Endothelial cell of umbilical vein (primary cell): ENCODE results near the gene RCOR2. TPM values are rescaled to one million over a fixed set of nuclear protein-coding genes. Genes with fewer than 3 reads are reported as not detected.

Experiments
- BruUV-seq: library from RNA; stranded (reverse); fragments of 400-500 nt; replicated peaks from 2 replicates; lab custom pipeline; 2021; lab: Mats Ljungman, UMichigan
- CTCF ChIA-PET: fragments of 300-600, 350-600 bp; sonication (Branson Sonifier 250); formaldehyde crosslinking; loops from one replicate; lab custom pipeline; 2021; ENCODE audit warnings: antibody characterized with exemption, inconsistent platforms; lab: Charles Lee
- POLR2A ChIA-PET: fragments of 300-600, 350-600 bp; sonication (Branson Sonifier 250); formaldehyde crosslinking; loops from one replicate; lab custom pipeline; 2021; ENCODE audit warnings: antibody characterized with exemption, inconsistent platforms; lab: Charles Lee
- DNase-seq: peaks from one replicate; pipeline ENCODE4 v3.0.0-alpha.2; 2011; ENCODE audit warnings: low read depth, low spot score
- FAIRE-seq: peaks from 2 replicates; lab custom pipeline; 2011; peaks lifted over from hg19 to GRCh38; lab: Jason Lieb, UNC
- H2AFZ ChIP-seq: 2 replicates; pipeline ENCODE4 v1.6.0; 2012; ENCODE audit warnings: low read depth, low read length, control low read depth, inconsistent platforms
- H3K27ac ChIP-seq: 2 replicates; pipeline ENCODE4 v1.5.1; 2011; ENCODE audit warnings: low read depth, mild to moderate bottlenecking, control low read depth, low read length, moderate library complexity; ENCODE audit not compliant: insufficient read depth
- H3K27me3 ChIP-seq, 2 experiments: 2 replicates each; pipeline versions ENCODE4 v1.6.0 to v1.6.1; 2011; ENCODE audit warnings: low read length in 2 of 2, mixed read lengths in 1 of 2; ENCODE audit not compliant: control insufficient read depth in 2 of 2, insufficient read depth in 2 of 2
- H3K36me3 ChIP-seq, 2 experiments: 2 replicates in 1 of 2; 3 replicates in 1 of 2; pipeline ENCODE4 v1.5.1; 2011; ENCODE audit warnings: low read length in 2 of 2, mild to moderate bottlenecking in 1 of 2, moderate library complexity in 1 of 2; ENCODE audit not compliant: control insufficient read depth in 2 of 2, insufficient read depth in 2 of 2; ENCODE audit errors: extremely low read depth in 1 of 2
- H3K4me1 ChIP-seq: 3 replicates; pipeline ENCODE4 v1.5.1; 2011; ENCODE audit warnings: mild to moderate bottlenecking, low read length; ENCODE audit not compliant: control insufficient read depth, insufficient read depth; ENCODE audit errors: extremely low read depth
- H3K4me2 ChIP-seq: 2 replicates; pipeline ENCODE4 v1.6.1; 2011; ENCODE audit warnings: low read length, control low read depth, mixed read lengths; ENCODE audit not compliant: insufficient read depth
- H3K4me3 ChIP-seq, 3 experiments: fragments of 200-600 bp in 1 of 3; sonication (generic), shearing (Covaris generic) in 1 of 3; replicated peaks in 1 of 3; 2 replicates each; pipeline ENCODE4 v1.5.1; 2011 to 2016; ENCODE audit warnings: control low read depth in 3 of 3, low read length in 3 of 3, mild to moderate bottlenecking in 2 of 3, inconsistent platforms in 1 of 3, low read depth in 1 of 3, moderate library complexity in 1 of 3; ENCODE audit not compliant: insufficient read depth in 1 of 3
- H3K79me2 ChIP-seq: 2 replicates; pipeline ENCODE4 v1.6.0; 2012; ENCODE audit warnings: low read length, inconsistent platforms; ENCODE audit not compliant: control insufficient read depth, insufficient read depth
- H3K9ac ChIP-seq: replicated peaks from 2 replicates; pipeline ENCODE3; 2011; ENCODE audit warnings: low read length, control low read depth; ENCODE audit not compliant: insufficient read depth; ENCODE audit errors: extremely low read depth
- H3K9me1 ChIP-seq: replicated peaks from 3 replicates; pipeline ENCODE4 v1.6.0; 2011; ENCODE audit warnings: mild to moderate bottlenecking, low read length; ENCODE audit not compliant: control insufficient read depth, insufficient read depth; ENCODE audit errors: extremely low read depth
- H3K9me3 ChIP-seq: replicated peaks from 2 replicates; pipeline ENCODE4 v1.5.1; 2012; ENCODE audit warnings: low read length, inconsistent platforms; ENCODE audit not compliant: control insufficient read depth, insufficient read depth
- H4K20me1 ChIP-seq: replicated peaks from 2 replicates; pipeline ENCODE3; 2011; ENCODE audit warnings: mild to moderate bottlenecking, low read length; ENCODE audit not compliant: control insufficient read depth, insufficient read depth; ENCODE audit errors: extremely low read depth
- CTCF ChIP-seq, 2 donors: IDR thresholded peaks; 1 replicate in 1 of 2; 2 replicates in 1 of 2; pipeline ENCODE4 v1.5.1; 2011; ENCODE audit warnings: low read length in 2 of 2, mild to moderate bottlenecking in 2 of 2, moderate library complexity in 2 of 2, control low read depth in 1 of 2, inconsistent platforms in 1 of 2, low read depth in 1 of 2; ENCODE audit not compliant: insufficient read depth in 1 of 2; ENCODE audit errors: extremely low read depth in 1 of 2
- EZH2 ChIP-seq: IDR thresholded peaks from 2 replicates; pipeline ENCODE4 v1.6.1; 2012; ENCODE audit warnings: borderline replicate concordance, low read depth, mild to moderate bottlenecking, moderate library complexity, low read length, inconsistent platforms; ENCODE audit not compliant: severe bottlenecking
- FOS ChIP-seq: IDR thresholded peaks from 2 replicates; pipeline ENCODE4 v1.6.1; 2011; ENCODE audit warnings: mild to moderate bottlenecking, low read length, moderate library complexity, borderline replicate concordance; ENCODE audit not compliant: insufficient read depth
- GATA2 ChIP-seq: IDR thresholded peaks from 2 replicates; pipeline ENCODE4 v1.7.0; 2011; ENCODE audit warnings: low read depth, mild to moderate bottlenecking, moderate library complexity, mixed read lengths, low read length; ENCODE audit not compliant: insufficient read length, insufficient read depth
- JUN ChIP-seq: IDR thresholded peaks from 2 replicates; pipeline ENCODE4 v1.6.1; 2011; ENCODE audit warnings: borderline replicate concordance, low read depth; ENCODE audit not compliant: insufficient read length, insufficient read depth
- MYC ChIP-seq: IDR thresholded peaks from one replicate; pipeline ENCODE4 v1.6.1; 2011; ENCODE audit warnings: mild to moderate bottlenecking, low read depth, low read length
- POLR2A ChIP-seq: IDR thresholded peaks from 2 replicates; pipeline ENCODE4 v1.6.1; 2012; ENCODE audit warnings: low read depth, mild to moderate bottlenecking, control low read depth, low read length
- POLR2AphosphoS5 ChIP-seq: IDR thresholded peaks from 2 replicates; pipeline ENCODE4 v1.6.1; 2012; ENCODE audit warnings: low read depth, mild to moderate bottlenecking, control low read depth, low read length, moderate library complexity; ENCODE audit not compliant: insufficient read depth
- dilution Hi-C: fragments of 300-500 bp; cut with MboI; formaldehyde crosslinking; loops from one replicate; pipeline ENCODE4 v1.15.0; 2019; ENCODE audit warnings: low sequenced_read_pairs; ENCODE audit not compliant: extremely low pct_ligation_motif_present
- intact Hi-C: fragments of 100-400 bp; cut with micrococcal nuclease; formaldehyde crosslinking; loops from one replicate; pipeline ENCODE4 v1.10.0; 2022
- polyA plus RNA-seq, 4 experiments: library from polyadenylated mRNA; depleted of rRNA in 3 of 4; stranded (reverse) in 3 of 4; unstranded in 1 of 4; fragments of >200 nt; gene quantifications; 2 replicates each; pipeline versions ENCODE4 v1.2.1 to v1.2.3, GENCODE V29; 2011 to 2012; ENCODE audit warnings: missing spikeins in 1 of 4
- total RNA-seq: library from RNA; stranded (reverse); gene quantifications from 2 replicates; pipeline ENCODE4 v1.2.3, GENCODE V29; 2021
- TF ChIP-seq, protein P1 (sequence below): IDR thresholded peaks from 2 replicates; pipeline ENCODE4 v1.6.1; 2011; ENCODE audit not compliant: insufficient read depth, insufficient read length

Gene RCOR2
- total and polyA plus RNA-seq, 2 donors (not counting 3 experiments of a cell fraction or from before 2014, with no cell fraction given), result 0.13 to 0.63 TPM

GRCh38 chr11:63874511-63874910 is 42.5 kb downstream of the RCOR2 start:
- Histone ChIP-seq H3K9me1 (no peaks in the 10 kb centered on the region), H3K27me3 (no peaks in the 10 kb centered on the region), H4K20me1 (no peaks in the 10 kb centered on the region), H3K36me3 (peaks cover 0 to 2% of the 10 kb centered on the region in 2 experiments), H3K4me3 (no peak overlapping the region), H3K27ac (no peak overlapping the region), H3K4me1 (peaks cover 9% of the 10 kb centered on the region), H3K4me2 (no peak overlapping the region), H2AFZ (no peak overlapping the region), H3K79me2 (peaks cover 63% of the 10 kb centered on the region), H3K9ac (no peak overlapping the region), H3K9me3 (no peaks in the 10 kb centered on the region)
- TF ChIP-seq CTCF (IDR thresholded peaks at IDR 0.05; ENCODE audit: extremely low read depth in 1 of 2, insufficient read depth in 1 of 2, low read depth in 1 of 2, low read length in 2 of 2), result no peak
- no peak for TF ChIP-seq JUN
- TF ChIP-seq POLR2A, result no peak
- no peak for TF ChIP-seq POLR2AphosphoS5
- TF ChIP-seq, protein P1, sequence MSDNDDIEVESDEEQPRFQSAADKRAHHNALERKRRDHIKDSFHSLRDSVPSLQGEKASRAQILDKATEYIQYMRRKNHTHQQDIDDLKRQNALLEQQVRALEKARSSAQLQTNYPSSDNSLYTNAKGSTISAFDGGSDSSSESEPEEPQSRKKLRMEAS, result no peak
- TF ChIP-seq FOS, result no peak
- no peak for TF ChIP-seq EZH2
- no peak for TF ChIP-seq GATA2
- no peak for TF ChIP-seq MYC
- BruUV-seq, result no TSS peak
- intact Hi-C loops, result no loop called here
- no peak for DNase-seq
- ChIA-PET CTCF (interaction anchor here (1.4 to 2.2 kb wide), 3 partner anchors 9 to 71 kb away, joined by 4 to 5 read pairs (median 4); no protein-coding TSS in a partner anchor), POLR2A (no interaction called here)
- FAIRE-seq, result no peak
- dilution Hi-C loops, result no loop called here
